Loucy (cell line): ENCODE data around the gene DNAJC8.

Experiments
- H2AFZ ChIP-seq: fragments of 200-600 bp; sonication (generic); 2 replicates; pipeline ENCODE4 v1.6.0; 2016; ENCODE audit warnings: antibody characterized with exemption, mild to moderate bottlenecking, low read length, moderate library complexity
- H3F3A ChIP-seq: fragments of 200-600 bp; 2 replicates; pipeline ENCODE4 v1.6.0; 2016; ENCODE audit warnings: antibody characterized with exemption, low read depth, mild to moderate bottlenecking
- H3K27me3 ChIP-seq: fragments of 200-600 bp; sonication (generic); 2 replicates; pipeline ENCODE4 v1.6.1; 2014; ENCODE audit warnings: low read length, mild to moderate bottlenecking; ENCODE audit not compliant: insufficient read depth, poor library complexity, severe bottlenecking
- H3K36me3 ChIP-seq: fragments of 200-600 bp; sonication (generic); 2 replicates; pipeline ENCODE4 v1.6.1; 2016; ENCODE audit warnings: low read length; ENCODE audit not compliant: insufficient read depth
- H3K4me1 ChIP-seq: fragments of 200-600 bp; sonication (generic); 2 replicates; pipeline ENCODE4 v1.5.1; 2014; ENCODE audit warnings: low read length, mild to moderate bottlenecking; ENCODE audit not compliant: insufficient read depth, poor library complexity, severe bottlenecking
- H3K4me2 ChIP-seq: fragments of 200-600 bp; sonication (generic); 2 replicates; pipeline ENCODE4 v1.6.0; 2014; ENCODE audit warnings: antibody characterized with exemption, low read length, low read depth, mild to moderate bottlenecking; ENCODE audit not compliant: poor library complexity, severe bottlenecking
- H3K4me3 ChIP-seq: fragments of 200-600 bp; sonication (generic); 2 replicates; pipeline ENCODE4 v1.5.1; 2014; ENCODE audit warnings: low read length, mild to moderate bottlenecking, mixed read lengths; ENCODE audit not compliant: poor library complexity, severe bottlenecking
- H3K79me2 ChIP-seq: fragments of 200-600 bp; sonication (generic); 2 replicates; pipeline ENCODE4 v1.6.1; 2014; ENCODE audit warnings: low read length; ENCODE audit not compliant: insufficient read depth
- H3K9ac ChIP-seq: fragments of 200-600 bp; sonication (generic); 2 replicates; pipeline ENCODE4 v1.6.0; 2014; ENCODE audit warnings: mild to moderate bottlenecking, low read depth, low read length, moderate library complexity; ENCODE audit not compliant: poor library complexity, severe bottlenecking
- H3K9me2 ChIP-seq: fragments of 200-600 bp; sonication (generic); replicated peaks from 2 replicates; pipeline ENCODE4 v1.6.1; 2016; ENCODE audit warnings: low read depth, low read length, mixed read lengths
- H3K9me3 ChIP-seq: fragments of 200-600 bp; sonication (generic); 2 replicates; pipeline ENCODE4 v1.6.1; 2014; ENCODE audit warnings: mild to moderate bottlenecking, antibody characterized with exemption, low read length, low read depth; ENCODE audit not compliant: insufficient read depth
- H4K20me1 ChIP-seq: fragments of 200-600 bp; sonication (generic); 2 replicates; pipeline ENCODE4 v1.6.0; 2014; ENCODE audit warnings: antibody characterized with exemption, low read length, mild to moderate bottlenecking; ENCODE audit not compliant: insufficient read depth, poor library complexity, severe bottlenecking
- EZH2phosphoT487 ChIP-seq: fragments of 200-600 bp; IDR thresholded peaks from 2 replicates; pipeline ENCODE4 v1.6.1; 2018; ENCODE audit warnings: antibody characterized with exemption, mild to moderate bottlenecking, moderate library complexity, borderline replicate concordance
- TF ChIP-seq, protein P1 (sequence below): fragments of 200-600 bp; sonication (generic); conservative IDR thresholded peaks from 2 replicates; pipeline ENCODE4 v1.5.1; 2014; ENCODE audit warnings: mild to moderate bottlenecking, antibody characterized with exemption, low read length

DNAJC8 gene

DNA sequence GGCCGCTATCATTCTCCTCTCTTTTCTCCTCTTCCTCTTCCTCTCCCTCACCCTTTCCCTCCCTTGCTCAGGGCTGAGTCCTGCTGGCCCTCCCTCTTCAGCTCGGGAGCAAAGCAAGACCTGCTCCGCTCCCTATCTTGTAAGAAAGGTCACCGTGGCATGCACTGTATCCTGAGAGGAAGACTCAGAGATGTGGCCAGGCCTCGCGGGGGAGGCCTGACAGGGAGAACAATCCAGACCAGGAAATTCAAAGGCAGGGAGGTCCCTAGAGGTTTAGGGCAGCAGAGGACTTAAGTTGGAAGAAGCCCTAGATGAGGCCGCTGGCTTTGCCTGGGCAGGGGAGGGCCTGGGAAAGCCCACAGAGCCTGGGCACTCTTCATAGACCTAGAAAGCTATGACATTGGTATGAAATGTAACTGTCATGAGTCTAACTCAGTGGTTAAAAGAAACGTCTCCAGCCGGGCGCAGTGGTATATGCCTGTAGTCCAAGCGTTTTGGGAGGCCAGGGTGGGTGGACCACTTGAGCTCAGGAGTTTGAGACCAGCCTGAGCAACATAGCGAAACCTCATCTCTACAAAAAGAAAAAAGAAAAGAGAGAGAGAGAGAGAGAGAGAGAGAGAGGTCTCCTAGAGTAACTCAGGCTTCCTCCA lies 41.7 kb downstream of the DNAJC8 start:
- TF ChIP-seq, protein P1, sequence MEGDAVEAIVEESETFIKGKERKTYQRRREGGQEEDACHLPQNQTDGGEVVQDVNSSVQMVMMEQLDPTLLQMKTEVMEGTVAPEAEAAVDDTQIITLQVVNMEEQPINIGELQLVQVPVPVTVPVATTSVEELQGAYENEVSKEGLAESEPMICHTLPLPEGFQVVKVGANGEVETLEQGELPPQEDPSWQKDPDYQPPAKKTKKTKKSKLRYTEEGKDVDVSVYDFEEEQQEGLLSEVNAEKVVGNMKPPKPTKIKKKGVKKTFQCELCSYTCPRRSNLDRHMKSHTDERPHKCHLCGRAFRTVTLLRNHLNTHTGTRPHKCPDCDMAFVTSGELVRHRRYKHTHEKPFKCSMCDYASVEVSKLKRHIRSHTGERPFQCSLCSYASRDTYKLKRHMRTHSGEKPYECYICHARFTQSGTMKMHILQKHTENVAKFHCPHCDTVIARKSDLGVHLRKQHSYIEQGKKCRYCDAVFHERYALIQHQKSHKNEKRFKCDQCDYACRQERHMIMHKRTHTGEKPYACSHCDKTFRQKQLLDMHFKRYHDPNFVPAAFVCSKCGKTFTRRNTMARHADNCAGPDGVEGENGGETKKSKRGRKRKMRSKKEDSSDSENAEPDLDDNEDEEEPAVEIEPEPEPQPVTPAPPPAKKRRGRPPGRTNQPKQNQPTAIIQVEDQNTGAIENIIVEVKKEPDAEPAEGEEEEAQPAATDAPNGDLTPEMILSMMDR: no peak
- no peak for TF ChIP-seq EZH2phosphoT487
- Histone ChIP-seq H3F3A (no peaks in the 10 kb centered on the region), H2AFZ (no peak overlapping the region)

DNA sequence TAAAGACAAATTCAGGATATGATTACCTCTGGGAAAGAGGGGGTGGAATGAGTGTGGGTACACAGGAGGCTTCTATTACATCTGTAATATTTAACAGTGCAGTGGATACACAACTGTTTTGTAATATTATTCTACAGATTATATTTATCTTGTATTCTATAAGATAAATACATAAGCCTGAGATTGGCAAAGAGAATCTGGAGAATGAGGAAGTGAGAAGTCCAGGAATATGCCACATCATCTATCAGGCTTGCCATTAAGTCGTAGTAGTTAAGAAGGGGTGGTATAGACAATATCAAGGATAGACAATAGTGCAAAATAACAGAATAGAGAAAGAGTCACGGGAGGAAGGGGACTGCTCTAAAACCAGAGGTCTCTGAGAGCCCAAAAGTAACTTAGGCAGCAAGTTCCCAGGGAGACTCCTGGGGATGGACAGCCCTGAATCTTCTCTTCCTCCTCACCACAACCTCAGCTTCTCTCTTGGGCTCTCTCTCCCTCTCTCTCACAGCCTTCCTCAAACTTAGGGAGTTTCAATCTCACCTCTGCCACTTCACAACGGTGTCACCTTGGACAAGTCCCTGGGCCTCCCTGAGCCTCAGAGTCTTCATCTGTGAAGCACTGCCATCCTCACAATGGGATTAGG lies 42.4 kb downstream of the DNAJC8 start:
- Histone ChIP-seq H3K27me3 (no peaks in the 10 kb centered on the region), H3K79me2 (no peaks in the 10 kb centered on the region), H2AFZ (no peak overlapping the region), H3K9ac (no peak overlapping the region), H3K4me3 (no peak overlapping the region), H3K4me1 (no peaks in the 10 kb centered on the region), H3K9me3 (no peaks in the 10 kb centered on the region), H3K36me3 (no peaks in the 10 kb centered on the region), H3K4me2 (no peak overlapping the region), H4K20me1 (no peaks in the 10 kb centered on the region), H3K9me2 (no peaks in the 10 kb centered on the region), H3F3A (no peaks in the 10 kb centered on the region)
- no peak for TF ChIP-seq EZH2phosphoT487
- TF ChIP-seq, protein P1: no peak

More for the DNA sequence above, 41.7 kb downstream of the DNAJC8 start:
- Histone ChIP-seq H3K9me2 (no peaks in the 10 kb centered on the region), H3K4me2 (no peak overlapping the region), H3K9ac (no peak overlapping the region), H3K36me3 (no peaks in the 10 kb centered on the region), H3K9me3 (no peaks in the 10 kb centered on the region), H3K4me1 (peaks cover 4% of the 10 kb centered on the region), H4K20me1 (no peaks in the 10 kb centered on the region), H3K4me3 (no peak overlapping the region), H3K79me2 (no peaks in the 10 kb centered on the region), H3K27me3 (no peaks in the 10 kb centered on the region)

DNA sequence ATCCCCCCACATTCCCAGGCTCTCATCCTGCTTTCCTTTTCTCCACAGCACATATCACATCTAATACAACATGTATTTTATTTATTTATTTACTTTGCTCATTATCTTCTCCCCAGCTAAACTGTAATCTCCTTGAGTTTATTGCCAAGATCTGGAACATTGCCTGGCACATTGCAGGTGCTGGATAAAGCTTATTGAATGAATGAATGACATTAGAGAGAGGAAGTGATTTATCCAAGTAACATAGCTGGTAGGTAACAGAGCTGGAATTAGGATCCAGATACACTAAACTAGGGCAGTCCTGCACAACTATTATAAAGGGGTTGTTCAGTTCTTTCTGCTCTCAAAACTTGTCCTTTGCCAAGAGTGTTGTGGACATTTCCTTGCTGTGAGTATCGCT lies 47.8 kb downstream of the DNAJC8 start:
- H4K20me1 ChIP-seq: no peaks in the 10 kb centered on the region
- no peaks in the 10 kb centered on the region for H3K27me3 ChIP-seq
- H2AFZ ChIP-seq: no peak overlapping the region
- no peaks in the 10 kb centered on the region for H3K9me2 ChIP-seq
- H3K79me2 ChIP-seq: no peaks in the 10 kb centered on the region
- H3F3A ChIP-seq: no peaks in the 10 kb centered on the region
- no peaks in the 10 kb centered on the region for H3K36me3 ChIP-seq
- H3K4me1 ChIP-seq: peaks cover 3% of the 10 kb centered on the region
- no peak for TF ChIP-seq EZH2phosphoT487
- TF ChIP-seq, protein P1: no peak
- H3K4me2 ChIP-seq: no peak overlapping the region
- no peaks in the 10 kb centered on the region for H3K9me3 ChIP-seq
- no peak overlapping the region for H3K4me3 ChIP-seq
- no peak overlapping the region for H3K9ac ChIP-seq
